ENCODE results near the gene RSL1D1.

Gene RSL1D1

DNA sequence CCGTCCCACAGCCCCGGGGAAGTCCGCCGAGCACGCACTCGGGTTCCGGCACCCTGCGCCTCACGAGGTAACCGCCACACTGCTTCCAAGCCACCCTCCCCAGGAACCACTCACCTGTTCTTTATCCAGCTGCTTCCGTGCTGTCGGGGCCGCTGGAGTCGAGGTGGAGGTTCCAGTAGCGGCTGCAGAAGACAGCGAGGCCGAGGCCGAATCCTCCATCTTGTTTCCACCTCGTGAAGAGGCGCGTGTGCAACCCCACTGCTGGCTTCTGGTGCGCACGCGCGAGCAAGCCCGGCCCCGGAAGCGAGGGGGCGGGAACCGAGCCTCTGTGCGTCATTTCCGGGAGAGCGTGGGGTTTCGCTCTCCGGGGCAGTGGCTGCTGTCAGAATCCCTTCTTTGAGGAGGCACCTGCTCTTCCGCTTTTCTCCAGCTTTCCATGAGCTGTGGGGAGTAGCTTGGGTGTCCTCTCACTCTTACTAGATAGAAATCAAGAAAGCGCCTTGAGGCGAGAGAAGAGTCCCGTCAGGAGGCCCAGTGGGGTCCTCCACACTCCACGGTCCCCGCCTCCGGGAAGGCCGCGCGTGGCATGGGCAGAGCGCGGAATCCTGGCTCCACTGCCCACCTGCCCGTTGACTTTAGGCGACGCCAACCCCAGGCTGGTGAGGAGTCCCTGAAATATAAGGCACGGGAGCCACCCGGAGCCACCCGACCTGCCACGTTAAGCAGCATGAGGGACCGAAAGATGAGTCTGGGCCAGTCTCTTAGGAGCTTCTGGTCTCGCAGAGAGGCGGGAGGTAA lies at the start of gene RSL1D1:
Gene RSL1D1 (minus strand): TSS at position 249 of the 798 bp plus-strand sequence. CDS start 30 bp downstream, at position 219.
- peak; percentile 83 for DNase-seq

- no peak for DNase-seq
Observed at GRCh38 chr16:11901091-11901490, 49.7 kb upstream of the RSL1D1 start.

DNA sequence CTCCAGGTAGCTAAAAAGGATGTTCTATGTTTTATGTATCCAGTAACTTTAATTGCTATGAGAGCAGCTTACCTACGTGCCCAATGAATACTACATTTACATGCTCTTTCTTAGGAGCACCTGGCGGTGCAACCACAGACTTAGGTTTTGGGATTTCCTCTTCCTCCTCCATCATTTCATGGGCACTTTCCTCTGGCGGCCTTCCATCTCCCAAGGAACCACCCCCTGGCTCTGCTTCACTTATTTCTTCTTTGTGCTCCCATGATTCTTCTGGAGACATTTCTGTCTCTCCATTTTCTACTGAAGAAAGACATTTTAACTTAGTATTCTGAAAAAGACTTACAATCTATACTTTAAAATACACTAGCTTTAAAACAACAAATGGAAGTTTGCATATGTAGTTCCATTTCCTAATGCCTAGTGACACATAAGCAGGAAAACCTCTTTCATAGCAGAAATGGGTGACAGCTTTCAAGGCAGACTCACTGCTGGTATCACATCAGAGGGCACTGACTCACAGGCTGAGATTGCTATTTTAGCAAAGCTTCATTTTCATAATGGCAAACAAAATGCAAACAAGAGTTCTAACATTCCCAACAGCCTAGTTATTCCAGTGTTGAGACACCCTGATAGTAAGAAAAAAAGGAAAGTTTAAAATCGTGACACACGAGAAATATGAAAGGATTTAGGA lies 45.3 kb upstream of the RSL1D1 start:
- no peak for DNase-seq

GRCh38 chr16:11893571-11893970 lies 42.2 kb upstream of the RSL1D1 start:
- DNase-seq: no peak

DNA sequence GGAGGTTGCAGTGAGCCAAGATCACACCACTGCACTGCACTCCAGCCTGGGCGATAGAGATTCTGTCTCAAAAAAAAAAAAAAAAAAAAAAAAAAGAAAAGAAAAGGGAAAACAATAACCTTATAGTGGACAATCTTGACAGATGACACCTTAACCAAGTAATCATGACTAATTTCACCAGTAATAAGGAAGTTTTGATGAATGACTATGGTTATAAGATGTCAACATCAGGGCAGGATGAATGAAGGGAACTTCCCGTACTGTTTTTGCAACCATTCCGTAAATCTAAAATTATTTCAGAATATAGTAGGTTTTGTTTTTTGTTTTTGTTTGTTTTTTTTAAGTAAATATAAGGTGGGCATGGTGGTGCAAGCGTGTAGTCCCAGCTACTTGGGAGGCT lies 41.4 kb upstream of the RSL1D1 start:
- no peak for DNase-seq

- DNase-seq: no peak
Observed at GRCh38 chr16:11890231-11890965, 39.1 kb upstream of the RSL1D1 start.

DNA sequence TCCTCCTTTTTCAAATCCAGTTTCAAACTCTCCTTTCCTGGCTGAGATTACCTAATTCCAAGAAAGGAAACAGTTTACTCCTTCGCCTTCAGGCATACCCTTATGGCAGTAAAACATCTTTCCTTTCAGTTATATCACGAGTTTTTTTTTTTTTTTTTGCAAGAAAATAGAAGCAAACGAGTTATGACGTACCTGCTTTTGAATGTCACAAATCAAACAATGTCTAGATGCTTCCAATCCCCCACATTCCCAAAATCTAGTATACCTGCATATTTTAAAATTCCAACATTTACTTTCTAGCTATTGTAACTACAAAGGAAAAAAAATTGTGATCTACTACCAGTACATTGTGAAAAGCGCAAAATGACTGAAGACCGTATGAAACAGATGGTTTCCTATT lies 35.5 kb upstream of the RSL1D1 start:
- no peak for DNase-seq

- no peak for DNase-seq
Observed at GRCh38 chr16:11884035-11884434, 32.7 kb upstream of the RSL1D1 start.

DNA sequence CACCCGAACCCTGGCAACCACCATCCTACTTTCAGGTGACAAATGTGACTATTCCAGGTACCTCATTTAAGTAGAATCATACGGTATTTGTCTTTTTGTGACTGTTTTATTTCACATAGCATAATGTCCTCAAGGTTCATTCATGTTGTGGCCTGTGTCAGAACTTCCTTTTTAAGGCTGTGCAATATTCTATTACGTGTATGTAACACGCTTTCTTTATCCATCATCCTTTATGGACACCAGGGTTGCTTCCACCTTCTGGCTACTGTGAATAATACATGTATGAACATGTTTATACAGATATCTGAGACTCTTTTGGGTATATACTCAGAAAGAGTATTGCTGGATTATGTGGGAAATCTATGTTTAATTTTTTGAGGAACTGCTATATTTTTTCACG lies 28.7 kb upstream of the RSL1D1 start:
- DNase-seq: no peak

- no peak for DNase-seq
Observed at GRCh38 chr16:11877374-11877773, 26.0 kb upstream of the RSL1D1 start.

GRCh38 chr16:11876306-11876705 lies 25.0 kb upstream of the RSL1D1 start:
- DNase-seq: no peak

GRCh38 chr16:11875721-11876120 lies 24.4 kb upstream of the RSL1D1 start:
- DNase-seq: no peak

DNA sequence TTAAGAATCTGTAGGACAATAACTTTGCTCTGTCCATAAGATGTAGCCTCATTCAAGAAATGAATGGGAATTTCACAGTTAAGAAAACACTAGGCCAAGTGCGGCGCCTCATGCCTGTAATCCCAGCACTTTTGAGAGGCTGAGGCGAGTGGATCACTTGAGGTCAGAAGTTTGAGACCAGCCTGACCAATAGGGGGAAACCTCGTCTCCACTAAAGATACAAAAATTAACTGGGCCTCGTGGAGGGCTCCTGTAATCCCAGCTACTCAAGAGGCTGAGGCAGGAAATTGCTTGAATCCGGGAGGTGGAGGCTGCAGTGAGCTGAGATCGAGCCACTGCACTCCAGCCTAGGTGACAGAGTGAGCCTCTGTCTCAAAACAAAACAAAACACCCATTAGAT lies 19.9 kb upstream of the RSL1D1 start:
- DNase-seq: no peak

- DNase-seq: no peak
Observed at GRCh38 chr16:11870399-11870798, 19.1 kb upstream of the RSL1D1 start.

- no peak for DNase-seq
Observed at GRCh38 chr16:11869353-11870228, 18.2 kb upstream of the RSL1D1 start.

- DNase-seq: no peak
Observed at GRCh38 chr16:11868412-11868980, 17.2 kb upstream of the RSL1D1 start.

GRCh38 chr16:11862489-11862888 lies 11.1 kb upstream of the RSL1D1 start:
- no peak for DNase-seq

DNA sequence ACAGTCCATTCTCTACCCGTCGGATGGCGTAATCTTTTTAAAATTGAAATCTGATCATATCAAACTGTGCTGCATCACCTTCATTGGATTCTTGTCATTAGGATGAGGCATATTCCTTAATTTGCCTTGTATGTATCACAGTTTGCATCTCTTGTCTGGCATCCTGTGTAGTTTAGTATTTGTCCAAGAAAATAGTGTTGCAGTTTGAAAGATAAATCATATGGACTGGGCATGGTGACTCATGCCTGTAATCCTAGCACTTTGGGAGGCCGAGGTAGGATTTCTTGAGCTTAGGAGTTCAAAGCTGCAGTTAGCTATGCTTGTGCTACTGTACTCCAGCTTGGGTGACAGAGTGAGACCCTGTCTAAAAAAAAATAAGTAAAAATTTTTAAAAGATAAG lies 5.8 kb upstream of the RSL1D1 start:
- DNase-seq: no peak

GRCh38 chr16:11852092-11852809 lies 909 bp upstream of the RSL1D1 start:
- DNase-seq: no peak

GRCh38 chr16:11848842-11849241 lies 2.5 kb downstream of the RSL1D1 start:
- no peak for DNase-seq

DNA sequence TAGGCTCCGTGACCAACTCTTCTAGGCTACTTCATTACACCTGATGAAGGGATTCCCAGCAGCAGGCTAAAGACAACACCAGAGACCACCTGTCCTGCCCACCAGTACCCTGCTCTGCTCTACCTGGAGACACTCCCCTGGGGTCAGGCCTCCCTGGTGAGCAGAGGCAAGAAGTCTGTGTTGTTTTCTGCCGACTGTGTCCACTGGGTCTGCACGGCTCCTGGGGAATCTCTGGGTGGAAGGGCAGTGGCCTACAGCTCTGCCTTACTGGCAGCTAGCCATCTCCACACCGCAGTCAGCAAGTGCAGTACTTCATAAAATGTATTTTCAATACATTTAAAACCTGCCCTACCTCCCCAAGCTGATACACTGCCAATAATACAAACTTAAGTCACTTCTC lies 6.8 kb downstream of the RSL1D1 start:
- no peak for DNase-seq

- no peak for DNase-seq
Observed at GRCh38 chr16:11843861-11844260, 7.5 kb downstream of the RSL1D1 start.
